ENCODE results near the gene DCP2.

DCP2 gene

DNA sequence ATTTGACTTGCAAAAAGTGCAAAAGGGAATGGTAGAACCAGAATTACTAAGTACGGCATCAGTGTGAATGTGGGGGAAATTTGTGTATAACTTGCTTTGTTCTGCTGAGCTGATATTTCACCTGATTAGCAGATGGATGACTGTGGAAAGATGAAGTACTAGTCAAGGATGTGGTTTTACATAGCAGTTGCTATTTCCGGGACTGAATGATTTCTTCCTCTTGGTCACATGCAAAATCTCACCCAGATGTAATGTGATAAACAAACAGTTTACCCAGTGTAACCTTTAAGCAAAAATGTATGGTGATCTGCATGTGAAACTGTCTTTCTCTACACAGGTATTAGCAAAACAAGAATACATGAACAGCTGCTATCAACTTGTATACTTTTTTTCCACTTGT, 46.1 kb downstream of the DCP2 start:
- DNase-seq (ENCODE audit: low read depth), result no peak

DNA sequence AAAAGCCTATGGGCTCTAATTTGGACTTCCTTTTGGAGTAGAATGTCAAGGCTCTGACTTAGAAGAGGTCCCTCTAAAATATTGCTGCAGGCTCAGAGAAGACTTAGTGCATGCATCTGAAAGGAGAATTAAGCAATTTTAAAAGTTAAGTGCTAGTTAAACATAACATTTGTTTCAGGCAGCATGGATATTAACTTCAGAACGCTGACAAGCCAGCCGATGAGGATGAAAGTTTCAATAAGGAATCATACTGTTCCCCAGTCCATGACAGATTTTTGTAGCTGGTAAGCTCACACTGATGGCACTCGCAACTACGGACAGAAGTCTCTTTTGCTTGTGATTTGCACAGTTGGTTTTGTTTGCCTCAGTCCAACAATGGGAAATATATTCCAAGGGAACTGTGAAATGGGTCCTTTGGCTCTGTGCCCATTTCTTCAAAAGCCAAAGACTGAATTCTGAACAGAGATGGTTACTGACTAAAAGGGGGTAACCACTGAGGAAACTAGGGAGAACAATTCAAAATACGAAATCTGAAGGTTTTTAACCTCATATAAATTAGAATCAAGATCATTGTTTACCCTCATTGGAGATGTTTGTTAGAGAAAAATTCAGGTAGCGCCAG, 47.6 kb downstream of the DCP2 start:
- DNase-seq (ENCODE audit: low read depth), result no peak

DNA sequence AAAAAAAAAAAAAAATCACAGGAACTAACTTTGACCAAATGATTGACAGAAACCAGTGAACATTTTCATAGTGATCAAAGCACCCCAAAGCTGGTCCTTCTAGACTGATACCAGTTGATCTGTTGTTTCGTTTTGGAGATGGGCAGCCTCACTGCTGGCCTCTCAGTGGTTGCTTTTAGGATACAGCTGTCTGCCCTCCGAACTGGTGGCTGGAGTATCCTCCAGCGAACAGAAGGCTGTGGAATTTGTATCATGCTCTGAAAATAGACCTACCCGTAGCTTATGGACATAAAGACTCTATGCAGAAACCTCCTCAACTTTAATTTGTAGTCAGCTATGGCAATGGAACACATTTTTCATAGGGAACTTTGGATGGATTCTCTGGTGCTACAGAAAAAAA, 49.0 kb downstream of the DCP2 start:
- DNase-seq (ENCODE audit: low read depth), result no peak

DNA sequence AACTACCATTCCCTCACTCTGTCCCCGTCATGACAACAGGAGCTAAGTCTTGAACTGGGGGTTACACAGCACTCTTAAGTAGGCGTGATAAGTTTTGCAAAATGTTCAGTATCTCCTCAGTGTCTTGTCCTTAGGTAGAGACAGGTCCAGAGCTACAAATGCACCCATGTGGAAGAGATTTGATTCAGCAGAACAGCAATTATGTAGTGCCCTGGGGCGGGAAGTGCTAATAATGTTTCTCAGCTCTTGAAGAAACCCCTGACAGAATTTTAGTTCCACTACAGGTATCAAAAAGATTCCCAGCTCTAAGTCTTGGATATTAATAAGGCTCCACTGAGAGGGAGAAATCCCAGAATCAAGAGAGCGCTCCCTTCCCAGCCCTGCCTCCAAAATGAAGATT, 49.6 kb downstream of the DCP2 start:
- DNase-seq (ENCODE audit: low read depth), result no peak

DNA sequence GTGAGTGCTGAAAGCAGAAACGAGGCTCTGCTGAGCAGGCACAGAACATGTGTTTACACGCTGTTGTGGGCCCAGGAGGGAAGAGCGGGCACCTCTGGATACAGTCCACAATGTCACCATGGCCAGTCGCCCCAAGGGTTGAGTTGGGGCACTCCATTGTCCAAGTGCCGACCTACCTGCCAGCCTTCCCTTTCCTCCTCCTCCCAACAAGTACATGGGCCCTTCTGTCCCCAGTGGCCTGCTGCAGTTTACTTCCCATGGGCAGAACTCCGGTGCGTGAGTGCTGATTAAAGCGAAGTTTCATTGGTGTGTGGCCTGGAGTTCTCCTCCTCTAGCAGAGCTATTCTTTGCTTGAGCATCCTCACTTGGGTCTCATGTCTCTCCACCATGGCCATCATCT, 50.4 kb downstream of the DCP2 start:
- no peak for DNase-seq (ENCODE audit: low read depth)

DNA sequence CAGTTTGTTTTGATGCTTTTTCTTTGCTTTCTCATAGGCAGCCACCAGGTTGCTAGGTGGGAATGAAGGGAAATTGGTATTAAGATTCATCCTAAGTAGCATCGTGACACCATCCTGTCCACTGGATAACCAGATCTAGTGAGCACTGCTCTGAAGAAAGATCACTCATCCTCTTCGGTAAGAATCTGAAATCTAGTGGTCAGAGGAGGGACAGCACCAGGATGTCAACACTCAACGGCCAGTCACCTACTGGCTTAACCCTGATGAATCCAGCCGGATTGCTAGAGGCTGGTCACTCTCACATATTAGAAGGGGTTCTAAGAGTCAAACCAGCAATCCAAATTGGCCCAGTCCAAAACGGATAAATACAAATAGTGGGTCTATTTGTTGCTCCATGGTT, 50.8 kb downstream of the DCP2 start:
- no peak for DNase-seq (ENCODE audit: low read depth)

DNA sequence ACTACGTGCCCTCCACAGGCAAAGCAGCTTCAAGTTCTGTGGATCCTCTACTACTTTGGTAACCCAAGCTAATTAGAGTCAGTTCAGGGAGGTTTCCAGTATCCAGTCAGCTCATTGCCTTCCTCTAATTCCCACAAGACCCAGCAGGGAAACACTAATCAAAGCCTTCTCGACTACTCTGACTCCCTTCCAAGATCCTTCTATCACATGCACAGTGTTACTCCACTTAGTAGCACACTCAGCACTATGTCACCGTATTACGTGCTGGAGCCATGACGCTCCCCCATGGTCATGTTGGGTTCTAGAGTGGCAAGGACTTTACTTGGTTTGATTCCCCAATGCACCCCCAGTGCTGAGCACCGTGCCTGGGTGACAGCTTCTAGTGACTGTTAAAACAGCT, 53.0 kb downstream of the DCP2 start:
- DNase-seq (ENCODE audit: low read depth), result no peak

DNA sequence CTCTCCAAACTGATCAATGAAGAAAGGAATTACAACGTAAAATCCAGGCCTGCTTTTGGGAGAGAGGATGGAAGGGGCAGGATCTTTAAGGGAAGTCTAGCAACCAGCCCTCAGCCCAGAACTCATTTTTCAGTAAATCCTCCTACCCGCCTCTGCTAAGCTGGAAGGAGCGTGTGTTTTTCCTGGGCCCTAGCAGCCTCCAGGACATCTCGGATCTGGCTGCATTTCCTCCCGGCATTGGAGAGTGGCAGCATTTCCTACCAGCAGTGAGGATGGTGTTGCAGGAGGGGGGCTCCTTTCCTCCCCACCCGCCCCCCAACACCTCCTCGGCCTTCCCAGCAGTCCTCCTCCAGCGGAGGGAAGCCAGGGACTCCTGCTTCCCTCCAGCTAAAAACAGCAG, 54.5 kb downstream of the DCP2 start:
- DNase-seq (ENCODE audit: low read depth), result no peak

DNA sequence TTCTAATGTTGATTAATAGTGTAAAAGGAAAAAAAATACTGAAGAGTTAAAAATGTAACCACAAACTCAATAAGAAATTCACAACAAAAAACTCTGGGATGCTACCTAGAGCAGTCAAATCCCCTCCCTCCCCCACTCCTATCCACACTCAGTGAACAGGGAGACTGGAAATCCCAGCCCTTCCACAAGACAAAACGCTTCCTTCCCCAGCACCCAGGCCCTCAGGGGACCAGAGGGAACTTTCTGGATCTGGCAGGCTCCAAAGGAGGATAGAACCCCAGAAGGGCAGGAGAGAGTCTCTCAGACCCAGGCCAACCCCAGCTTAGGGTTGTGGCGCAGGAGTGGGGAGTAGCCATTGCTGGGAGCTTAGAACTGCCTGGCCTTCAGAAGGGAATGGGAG, 55.0 kb downstream of the DCP2 start:
- no peak for DNase-seq (ENCODE audit: low read depth)

DNA sequence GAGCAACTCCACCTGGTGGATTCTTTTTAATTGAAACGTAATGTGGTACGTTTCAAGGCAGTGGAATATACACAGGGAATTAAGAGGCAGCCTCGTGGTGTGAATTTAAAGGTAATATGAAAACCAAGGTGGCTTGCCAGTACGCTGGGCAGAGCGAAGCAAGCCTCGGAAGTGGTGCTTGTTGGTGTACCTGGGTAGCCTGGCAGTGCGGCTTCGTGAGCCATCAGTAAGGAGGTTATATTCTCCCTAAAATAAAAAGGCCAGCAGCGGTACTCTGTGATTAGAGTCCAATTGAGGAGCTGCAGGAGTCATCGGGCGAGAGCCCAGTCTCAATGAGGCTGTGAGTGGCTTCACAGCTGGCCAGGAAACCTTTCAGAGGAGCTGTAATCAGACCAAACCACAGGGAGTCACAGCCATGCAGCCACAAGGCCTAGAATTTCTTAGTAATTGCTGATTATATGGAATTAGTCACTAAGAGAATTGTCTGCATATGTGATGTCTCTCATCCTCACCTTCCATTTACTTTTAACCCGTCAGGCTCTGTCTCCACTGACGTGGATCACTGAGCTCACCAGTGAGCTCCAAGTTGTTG, 57.7 kb downstream of the DCP2 start:
- no peak for DNase-seq (ENCODE audit: low read depth)

DNA sequence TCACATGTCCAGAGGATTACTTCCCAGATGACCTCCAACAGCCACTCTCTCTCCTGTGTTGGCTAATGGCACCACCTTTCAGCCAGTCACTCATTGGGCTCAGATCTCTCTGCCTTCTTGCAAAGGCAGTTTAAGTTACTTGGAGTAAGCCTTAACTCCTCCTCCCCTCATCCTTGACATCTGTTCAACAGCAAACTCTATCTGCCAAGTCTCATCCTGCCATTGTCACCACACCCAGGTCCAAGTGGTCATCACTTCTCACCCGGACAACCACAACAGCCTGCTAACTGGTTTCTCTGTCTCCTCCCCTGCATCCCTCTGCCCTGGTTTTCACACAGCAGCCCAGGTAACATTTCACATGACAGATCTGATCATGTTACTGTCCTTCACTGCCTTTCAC, 58.5 kb downstream of the DCP2 start:
- no peak for DNase-seq (ENCODE audit: low read depth)

DNA sequence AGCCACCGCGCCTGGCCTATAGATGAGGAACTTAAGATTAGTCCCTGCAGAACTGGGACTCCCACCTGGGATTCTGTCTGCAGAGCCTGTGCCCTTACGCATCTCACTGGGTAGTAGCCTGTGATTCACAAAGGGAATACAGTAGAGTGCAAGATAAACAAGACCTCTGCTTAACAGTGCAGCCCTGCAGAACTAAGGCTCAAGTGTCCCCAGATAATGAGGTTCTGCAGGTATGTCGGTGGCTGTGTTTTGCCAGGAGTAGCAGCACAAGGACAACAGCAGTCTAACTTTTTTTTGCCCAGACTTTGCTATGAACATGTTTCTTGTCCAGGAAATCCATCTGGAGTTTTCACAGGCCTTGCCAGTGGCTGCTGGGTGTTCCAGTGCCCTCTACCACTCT, 59.7 kb downstream of the DCP2 start:
- no peak for DNase-seq (ENCODE audit: low read depth)

DNA sequence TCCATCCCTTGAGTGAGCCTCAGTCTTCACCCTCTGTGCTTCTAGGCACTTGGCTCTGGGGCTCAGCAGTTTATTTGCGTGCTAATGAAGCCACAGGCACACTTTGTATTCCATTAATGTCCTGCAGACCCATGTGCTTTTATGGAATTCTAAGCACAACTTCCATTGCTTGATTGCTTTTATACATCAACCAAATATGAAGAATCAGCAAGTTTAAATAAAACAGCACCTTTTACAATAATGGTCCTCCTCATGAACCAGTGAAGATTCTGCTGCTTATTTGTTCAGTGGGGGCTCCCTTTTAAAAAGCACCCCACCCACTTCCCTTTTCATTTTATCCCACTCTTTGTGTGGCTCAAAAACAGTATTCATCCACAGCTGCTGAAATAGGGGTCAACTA, 60.2 kb downstream of the DCP2 start:
- DNase-seq (ENCODE audit: low read depth), result no peak

DNA sequence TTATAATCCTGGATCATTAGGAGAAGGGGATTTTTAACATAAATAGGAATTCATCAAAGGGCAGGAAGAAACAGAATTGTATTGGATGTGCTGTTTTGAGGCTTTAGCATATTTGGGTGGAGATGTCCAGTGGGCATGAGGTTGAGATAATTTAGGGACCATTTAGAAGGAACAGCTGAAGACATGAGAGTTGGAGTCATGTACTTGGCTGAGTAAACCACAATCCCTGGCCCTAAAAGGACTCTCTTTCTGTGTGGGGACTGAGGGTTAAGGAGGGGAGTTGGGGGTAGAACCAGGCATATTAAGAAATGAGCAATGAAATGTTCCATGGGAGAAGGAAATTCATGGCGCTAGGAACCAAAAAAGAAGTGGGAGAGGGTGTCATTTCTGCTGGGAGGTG, 61.5 kb downstream of the DCP2 start:
- DNase-seq (ENCODE audit: low read depth), result no peak

DNA sequence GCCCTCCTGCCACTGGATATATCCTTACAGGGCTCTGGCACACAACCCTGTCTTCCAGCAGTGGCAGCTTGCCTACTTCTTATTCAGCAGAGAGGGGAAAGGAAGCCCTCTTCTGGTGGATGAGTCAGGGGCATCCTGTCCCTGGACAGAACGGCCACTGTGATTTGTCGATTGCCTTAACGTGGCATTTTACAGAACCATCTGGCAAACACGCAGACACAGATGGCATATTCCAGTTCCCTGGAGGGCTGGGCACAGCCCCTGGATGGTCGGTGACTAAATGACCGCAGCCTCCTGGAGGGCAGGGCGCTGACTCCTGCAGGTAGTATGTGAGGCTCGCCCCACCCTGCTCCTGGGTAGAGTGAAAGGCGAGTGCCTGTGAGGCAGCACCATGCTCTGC, 62.1 kb downstream of the DCP2 start:
- DNase-seq (ENCODE audit: low read depth), result no peak

DNA sequence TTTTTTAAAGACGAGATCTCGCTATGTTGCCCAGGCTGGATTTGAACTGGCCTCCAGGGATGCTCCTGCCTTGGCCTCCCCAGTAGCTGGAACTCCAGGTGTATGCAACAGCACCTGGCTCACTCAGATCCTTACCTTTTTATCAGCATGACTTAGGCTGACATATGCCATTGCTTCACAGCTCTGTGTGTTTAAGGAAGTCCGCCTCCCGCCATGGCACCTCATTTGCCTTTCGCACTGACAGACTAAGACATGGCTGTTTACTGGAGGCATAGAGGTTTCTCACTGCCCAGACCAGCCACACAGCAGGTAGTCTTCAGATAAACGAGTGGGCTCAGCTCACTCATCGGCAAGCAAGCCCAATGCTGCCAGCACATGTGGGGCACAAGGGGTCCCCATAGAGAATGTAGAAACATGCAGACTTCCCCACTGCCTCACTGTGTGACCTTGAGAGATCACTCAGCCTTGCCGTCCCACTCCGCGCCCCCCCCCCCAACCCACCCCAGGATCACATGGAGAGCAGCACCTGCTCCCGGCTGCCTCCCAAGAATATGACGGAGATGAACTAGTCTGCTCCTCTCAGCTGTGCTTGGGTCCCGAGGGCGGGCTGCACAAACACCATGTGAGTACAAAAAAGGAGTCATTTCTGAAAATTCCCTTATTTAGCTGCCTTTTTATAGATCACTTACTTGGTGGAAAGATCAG, 62.8 kb downstream of the DCP2 start:
- DNase-seq (ENCODE audit: low read depth), result no peak

DNA sequence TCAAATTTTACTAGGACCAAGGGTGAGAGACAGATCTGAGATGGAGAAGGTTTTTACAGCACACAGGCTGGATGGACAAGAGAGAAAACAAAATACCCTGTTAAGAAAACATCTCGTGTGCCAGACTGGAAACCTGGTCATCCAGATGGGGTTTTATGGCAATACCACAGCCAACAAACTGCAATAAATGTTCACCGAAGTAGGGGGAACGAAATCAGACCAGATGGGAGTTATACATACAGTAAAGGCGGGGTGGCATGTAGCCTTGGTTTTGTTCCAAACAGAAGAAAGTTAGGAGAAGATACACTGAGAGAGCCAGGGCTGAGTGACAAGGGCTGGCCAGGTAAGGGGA, 63.3 kb downstream of the DCP2 start:
- DNase-seq (ENCODE audit: low read depth), result no peak

DNA sequence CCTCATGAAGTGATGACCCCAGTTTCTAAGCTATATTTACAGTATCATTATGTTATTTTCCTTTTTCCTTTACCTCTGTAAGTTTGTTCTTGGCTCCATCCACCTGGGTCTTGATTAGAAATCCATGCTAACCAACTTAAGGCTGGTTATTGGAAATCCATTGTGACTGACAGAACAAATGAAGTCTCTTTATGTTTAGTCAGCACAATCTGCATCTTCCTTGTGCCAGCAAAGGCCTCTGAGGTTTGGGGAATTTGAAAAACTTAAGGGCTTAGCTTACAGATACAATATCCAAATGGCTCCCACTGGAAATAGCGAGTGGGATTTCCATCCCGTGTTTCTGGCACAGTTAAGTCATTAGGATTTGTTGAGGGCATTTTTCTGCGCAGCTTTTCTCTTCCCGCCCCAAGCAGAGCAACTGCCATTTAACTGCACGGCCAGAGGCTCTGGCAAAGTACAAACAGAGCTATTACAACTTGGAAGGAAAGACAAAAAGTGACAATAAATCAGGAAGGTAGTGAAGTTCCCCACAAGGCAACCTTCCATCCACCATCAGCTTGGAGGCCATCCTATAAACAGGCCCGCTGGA, 64.2 kb downstream of the DCP2 start:
- no peak for DNase-seq (ENCODE audit: low read depth)

DNA sequence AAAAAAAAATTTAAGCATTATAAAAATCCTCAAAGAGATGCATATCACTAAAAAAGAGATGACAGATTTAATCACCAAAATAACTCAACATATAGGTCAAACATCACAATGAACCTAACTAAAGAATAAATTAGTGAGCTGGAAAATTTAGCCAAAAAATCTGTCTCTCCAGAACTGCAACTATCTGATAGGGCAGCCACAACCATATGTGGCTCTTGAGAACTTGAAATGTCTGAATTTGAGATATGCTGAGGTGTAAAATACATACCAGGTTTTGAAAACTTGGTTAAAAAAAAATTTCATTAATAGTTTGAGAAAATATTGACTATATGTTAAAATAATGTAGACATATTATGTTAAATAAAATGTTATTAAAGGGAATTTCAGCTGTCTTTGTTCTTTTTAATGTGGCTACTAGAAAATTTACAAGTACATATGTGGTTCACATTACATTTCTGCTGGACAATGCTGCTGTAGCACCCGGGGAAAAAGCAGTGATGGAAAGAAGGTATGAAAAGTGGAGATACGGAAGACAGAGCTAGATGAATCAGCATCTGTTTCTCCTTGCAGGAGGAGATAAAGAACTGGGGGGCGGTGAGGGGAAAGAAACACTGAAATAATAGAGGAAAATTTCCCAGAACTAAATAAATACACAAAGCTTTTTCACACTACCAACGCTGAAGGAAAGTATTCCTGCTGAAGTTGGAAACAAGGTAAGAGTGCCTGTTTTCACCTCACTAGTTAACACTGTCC, 66.1 kb downstream of the DCP2 start:
- no peak for DNase-seq (ENCODE audit: low read depth)

DNA sequence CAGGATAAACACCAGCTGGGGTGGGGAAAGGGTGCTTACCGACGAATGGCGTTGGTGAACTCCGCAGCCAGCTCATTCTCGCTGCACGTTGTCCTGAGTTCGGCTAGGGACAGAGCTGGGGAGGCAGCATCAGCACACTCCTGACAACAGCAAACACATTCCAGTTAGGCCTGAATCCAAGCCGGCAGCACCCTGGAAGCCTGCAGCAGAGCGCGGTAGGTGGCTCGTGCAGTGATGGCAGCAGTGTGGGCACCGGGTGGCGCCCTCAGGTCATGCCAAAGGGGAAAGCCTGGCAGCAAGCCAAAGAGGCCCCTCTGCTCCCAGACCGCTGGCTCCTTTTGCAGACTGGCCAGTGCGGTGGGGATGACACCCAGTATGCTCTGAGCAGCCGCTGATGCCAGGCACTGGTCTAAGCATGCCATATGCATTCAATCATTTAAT, 66.9 kb downstream of the DCP2 start:
- no peak for DNase-seq (ENCODE audit: low read depth)

DNA sequence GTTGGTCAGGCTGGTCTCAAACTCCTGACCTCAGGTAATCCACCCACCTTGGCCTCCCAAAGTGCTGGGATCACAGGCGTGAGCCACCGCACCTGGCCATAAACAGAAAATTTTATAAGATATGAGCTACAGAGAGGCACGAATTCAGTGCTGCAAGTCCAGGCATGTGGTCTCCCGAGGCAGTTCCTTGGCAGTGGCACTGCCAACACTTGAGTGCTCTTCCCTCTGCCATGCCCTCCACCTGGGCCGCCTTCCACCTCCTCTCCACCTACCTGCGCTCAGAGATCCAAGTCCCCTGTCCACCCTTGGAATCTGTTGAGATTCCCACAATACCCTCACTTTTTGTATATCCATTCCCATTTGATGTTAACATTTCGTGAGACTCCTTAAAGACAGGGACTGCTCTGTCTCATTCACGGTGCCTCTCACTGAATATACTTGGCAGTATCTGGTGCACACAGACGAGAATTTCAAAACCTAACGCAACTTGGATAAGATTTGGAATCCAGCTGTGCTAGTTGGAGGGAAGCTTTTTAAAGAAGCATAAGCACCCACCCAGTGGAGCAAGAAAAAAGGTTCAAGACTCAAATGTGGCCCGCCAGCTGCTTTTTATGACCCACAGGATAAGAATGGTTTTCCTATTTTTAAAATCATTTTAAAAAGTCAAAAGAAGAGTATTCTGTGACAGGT, 68.3 kb downstream of the DCP2 start:
- DNase-seq (ENCODE audit: low read depth), result no peak

DNA sequence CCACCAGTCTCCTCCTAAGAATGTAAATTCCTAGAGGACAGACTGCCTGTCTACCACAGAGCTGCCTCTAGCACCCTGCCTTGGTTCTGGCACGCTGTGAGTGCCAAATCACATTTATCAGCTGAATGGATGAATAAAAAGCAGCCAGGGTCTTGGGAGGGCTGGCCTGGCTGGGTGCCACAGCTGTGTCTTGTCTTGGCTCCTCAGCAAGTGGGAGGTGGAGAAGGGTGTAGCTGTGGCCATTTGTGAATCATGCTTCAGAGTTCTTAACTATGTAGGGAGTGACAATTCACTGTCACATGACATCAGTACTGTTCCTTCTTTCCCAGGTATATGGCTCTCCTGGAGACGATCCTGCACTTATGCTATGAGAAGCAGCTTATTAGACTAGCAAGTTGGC, 70.6 kb downstream of the DCP2 start:
- no peak for DNase-seq (ENCODE audit: low read depth)
